ENCODE measurements around the gene HPN.
"Not testable (repeated sequence)": the region's sequence is repeated elsewhere in the genome, so short reads cannot be mapped to it uniquely, and the experiment has no call there.

Gene HPN

GRCh38 chr19:35026418-35026817 is 15.1 kb upstream of the HPN start:
- POLR2A ChIA-PET: no interaction called here
- no peak for DNase-seq (ENCODE audit: extremely low spot score)
- CTCF ChIA-PET: no interaction called here
- TF ChIP-seq CTBP1 (IDR thresholded peaks at IDR 0.05; ENCODE audit: borderline replicate concordance): no peak
- no peak for TF ChIP-seq ELF4 (IDR thresholded peaks at IDR 0.05)
- no peak for TF ChIP-seq HDGF (IDR thresholded peaks at IDR 0.05; ENCODE audit: borderline replicate concordance)
- no peak for TF ChIP-seq FOXA1 (IDR thresholded peaks at IDR 0.05)
- TF ChIP-seq BHLHE40 (IDR thresholded peaks at IDR 0.05; ENCODE audit: borderline replicate concordance): no peak
- TF ChIP-seq FOXK2 (IDR thresholded peaks at IDR 0.05): no peak
- TF ChIP-seq TARDBP (IDR thresholded peaks at IDR 0.05): no peak
- no peak for TF ChIP-seq ARNT (IDR thresholded peaks at IDR 0.05)
- TF ChIP-seq L3MBTL2 (conservative IDR thresholded peaks at IDR 0.05): no peak
- no peak for TF ChIP-seq SP1 (IDR thresholded peaks at IDR 0.05)
- TF ChIP-seq SUZ12 (IDR thresholded peaks at IDR 0.05): no peak
- TF ChIP-seq LEF1 (IDR thresholded peaks at IDR 0.05; ENCODE audit: borderline replicate concordance): no peak
- TF ChIP-seq NFRKB (IDR thresholded peaks at IDR 0.05): no peak
- no peak for TF ChIP-seq ZNF384 (IDR thresholded peaks at IDR 0.05)
- no peak for TF ChIP-seq FOXM1 (IDR thresholded peaks at IDR 0.05; ENCODE audit: borderline replicate concordance)
- TF ChIP-seq, protein P1, sequence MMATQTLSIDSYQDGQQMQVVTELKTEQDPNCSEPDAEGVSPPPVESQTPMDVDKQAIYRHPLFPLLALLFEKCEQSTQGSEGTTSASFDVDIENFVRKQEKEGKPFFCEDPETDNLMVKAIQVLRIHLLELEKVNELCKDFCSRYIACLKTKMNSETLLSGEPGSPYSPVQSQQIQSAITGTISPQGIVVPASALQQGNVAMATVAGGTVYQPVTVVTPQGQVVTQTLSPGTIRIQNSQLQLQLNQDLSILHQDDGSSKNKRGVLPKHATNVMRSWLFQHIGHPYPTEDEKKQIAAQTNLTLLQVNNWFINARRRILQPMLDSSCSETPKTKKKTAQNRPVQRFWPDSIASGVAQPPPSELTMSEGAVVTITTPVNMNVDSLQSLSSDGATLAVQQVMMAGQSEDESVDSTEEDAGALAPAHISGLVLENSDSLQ (IDR thresholded peaks at IDR 0.05): no peak

GRCh38 chr19:35027009-35027408 is 14.5 kb upstream of the HPN start:
- POLR2A ChIA-PET: no interaction called here
- no peak for TF ChIP-seq TARDBP (IDR thresholded peaks at IDR 0.05)
- TF ChIP-seq L3MBTL2 (conservative IDR thresholded peaks at IDR 0.05): no peak
- TF ChIP-seq NFRKB (IDR thresholded peaks at IDR 0.05): no peak
- TF ChIP-seq ARNT (IDR thresholded peaks at IDR 0.05): no peak
- no peak for TF ChIP-seq BHLHE40 (IDR thresholded peaks at IDR 0.05; ENCODE audit: borderline replicate concordance)
- no peak for TF ChIP-seq FOXA1 (IDR thresholded peaks at IDR 0.05)
- no peak for TF ChIP-seq ZNF384 (IDR thresholded peaks at IDR 0.05)
- CTCF ChIA-PET: no interaction called here
- DNase-seq (ENCODE audit: extremely low spot score): no peak

GRCh38 chr19:35027851-35028599 is 13.5 kb upstream of the HPN start:
- no peak for TF ChIP-seq FOXK2 (IDR thresholded peaks at IDR 0.05)
- no peak for TF ChIP-seq CTBP1 (IDR thresholded peaks at IDR 0.05; ENCODE audit: borderline replicate concordance)
- no peak for TF ChIP-seq ELF4 (IDR thresholded peaks at IDR 0.05)
- TF ChIP-seq L3MBTL2 (conservative IDR thresholded peaks at IDR 0.05): no peak
- TF ChIP-seq SP1 (IDR thresholded peaks at IDR 0.05): no peak
- no peak for TF ChIP-seq FOXM1 (IDR thresholded peaks at IDR 0.05; ENCODE audit: borderline replicate concordance)
- no peak for TF ChIP-seq HDGF (IDR thresholded peaks at IDR 0.05; ENCODE audit: borderline replicate concordance)
- TF ChIP-seq FOXA1 (IDR thresholded peaks at IDR 0.05): no peak
- no peak for TF ChIP-seq LEF1 (IDR thresholded peaks at IDR 0.05; ENCODE audit: borderline replicate concordance)
- TF ChIP-seq, protein P1 (IDR thresholded peaks at IDR 0.05): no peak
- TF ChIP-seq SUZ12 (IDR thresholded peaks at IDR 0.05): no peak
- TF ChIP-seq NFRKB (IDR thresholded peaks at IDR 0.05): no peak
- no peak for TF ChIP-seq BHLHE40 (IDR thresholded peaks at IDR 0.05; ENCODE audit: borderline replicate concordance)
- no peak for TF ChIP-seq ARNT (IDR thresholded peaks at IDR 0.05)
- TF ChIP-seq ZNF384 (IDR thresholded peaks at IDR 0.05): no peak
- TF ChIP-seq TARDBP (IDR thresholded peaks at IDR 0.05): no peak
- no peak for DNase-seq (ENCODE audit: extremely low spot score)
- CTCF ChIA-PET: interaction anchor here (1.1 kb wide), 1 partner anchor 16 kb away, joined by 3 read pairs; no protein-coding TSS in a partner anchor
- POLR2A ChIA-PET: no interaction called here

- TF ChIP-seq ZNF384 (IDR thresholded peaks at IDR 0.05): peak; percentile 42
- CTCF ChIA-PET; DNase-seq (ENCODE audit: extremely low spot score); POLR2A ChIA-PET: not testable (repeated sequence)
These were observed 13.0 kb upstream of the HPN start for GRCh38 chr19:35028600-35028885.

GRCh38 chr19:35029275-35029736 is 12.2 kb upstream of the HPN start:
- TF ChIP-seq ZNF384 (IDR thresholded peaks at IDR 0.05): peak; percentile 86
- POLR2A ChIA-PET; DNase-seq (ENCODE audit: extremely low spot score); CTCF ChIA-PET: not testable (repeated sequence)

- DNase-seq (ENCODE audit: extremely low spot score): peak; percentile 30
- ChIA-PET POLR2A (no interaction called here), CTCF (no interaction called here)
- no peak for TF ChIP-seq CTBP1 (IDR thresholded peaks at IDR 0.05; ENCODE audit: borderline replicate concordance)
- no peak for TF ChIP-seq ELF4 (IDR thresholded peaks at IDR 0.05)
- TF ChIP-seq FOXM1 (IDR thresholded peaks at IDR 0.05; ENCODE audit: borderline replicate concordance): no peak
- TF ChIP-seq FOXA1 (IDR thresholded peaks at IDR 0.05): no peak
- TF ChIP-seq, protein P1 (IDR thresholded peaks at IDR 0.05): no peak
- TF ChIP-seq LEF1 (IDR thresholded peaks at IDR 0.05; ENCODE audit: borderline replicate concordance): no peak
- no peak for TF ChIP-seq ZNF384 (IDR thresholded peaks at IDR 0.05)
- TF ChIP-seq HDGF (IDR thresholded peaks at IDR 0.05; ENCODE audit: borderline replicate concordance): no peak
- no peak for TF ChIP-seq SP1 (IDR thresholded peaks at IDR 0.05)
- no peak for TF ChIP-seq TARDBP (IDR thresholded peaks at IDR 0.05)
- no peak for TF ChIP-seq BHLHE40 (IDR thresholded peaks at IDR 0.05; ENCODE audit: borderline replicate concordance)
- TF ChIP-seq NFRKB (IDR thresholded peaks at IDR 0.05): no peak
- no peak for TF ChIP-seq FOXK2 (IDR thresholded peaks at IDR 0.05)
- TF ChIP-seq SUZ12 (IDR thresholded peaks at IDR 0.05): no peak
- TF ChIP-seq ARNT (IDR thresholded peaks at IDR 0.05): no peak
These were observed 11.7 kb upstream of the HPN start for GRCh38 chr19:35029737-35030256.

Measured in HEK293T (cell line).